IMR-90 (cell line): ENCODE data around the gene DDAH2. TPM values are rescaled to one million over a fixed set of nuclear protein-coding genes. Genes with fewer than 3 reads are reported as not detected.
A peak's percentile ranks its signal among the peaks of the same experiment; 100 is the strongest.

ENCODE experiments used
- ATAC-seq: fragments of 200-7000 bp; cut with Tn5 transposase; 2 replicates; pipeline ENCODE4 v1.9.1; 2020; ENCODE audit warnings: low read depth, mild to moderate bottlenecking, moderate library complexity
- BruUV-seq: library from RNA; stranded (reverse); fragments of 400-500 nt; replicated peaks from 2 replicates; lab custom pipeline; 2021; lab: Mats Ljungman, UMichigan
- CTCF ChIA-PET: fragments of 300-600 bp; formaldehyde crosslinking; extraction: SDS; loops from one replicate; lab custom pipeline; 2021; ENCODE audit warnings: antibody characterized with exemption; lab: Yijun Ruan, JAX
- POLR2A ChIA-PET: fragments of 300-600 bp; sonication (Branson Sonifier 250); formaldehyde crosslinking; loops from one replicate; lab custom pipeline; 2022; ENCODE audit warnings: antibody characterized with exemption; ENCODE audit not compliant: unreplicated experiment; lab: Charles Lee
- DNase-seq: peaks from one replicate; pipeline ENCODE4 v3.0.0; 2013
- H2AFZ ChIP-seq: replicated peaks from 2 replicates; pipeline ENCODE3; 2013; ENCODE audit warnings: low read length, mild to moderate bottlenecking; ENCODE audit not compliant: poor library complexity
- H2AK5ac ChIP-seq: 2 replicates; pipeline ENCODE4 v1.6.1; 2013; ENCODE audit warnings: low read depth, low read length, inconsistent platforms
- H2AK9ac ChIP-seq: replicated peaks from 2 replicates; pipeline ENCODE3; 2013; ENCODE audit warnings: mild to moderate bottlenecking, low read depth, low read length, moderate library complexity; ENCODE audit not compliant: poor library complexity
- H2BK120ac ChIP-seq: 2 replicates; pipeline ENCODE4 v1.6.1; 2013; ENCODE audit warnings: low read depth, low read length, inconsistent platforms
- H2BK15ac ChIP-seq: 3 replicates; pipeline ENCODE4 v1.6.1; 2013; ENCODE audit warnings: low read depth, low read length, inconsistent platforms
- H2BK20ac ChIP-seq: 2 replicates; pipeline ENCODE4 v1.6.1; 2013; ENCODE audit warnings: low read depth, mild to moderate bottlenecking, inconsistent platforms, low read length, moderate library complexity
- H2BK5ac ChIP-seq: 2 replicates; pipeline ENCODE4 v1.6.1; 2013; ENCODE audit warnings: mild to moderate bottlenecking, low read depth, low read length, inconsistent platforms; ENCODE audit not compliant: poor library complexity, severe bottlenecking
- H3K14ac ChIP-seq: replicated peaks from 2 replicates; pipeline ENCODE4 v1.6.1; 2013; ENCODE audit warnings: low read depth, low read length, inconsistent platforms
- H3K18ac ChIP-seq: 2 replicates; pipeline ENCODE4 v1.6.1; 2013; ENCODE audit warnings: low read depth, low read length, control low read depth
- H3K23ac ChIP-seq: 2 replicates; pipeline ENCODE4 v1.6.1; 2013; ENCODE audit warnings: low read depth, low read length, inconsistent platforms
- H3K27ac ChIP-seq: 2 replicates; pipeline ENCODE4 v1.5.1; 2013; ENCODE audit warnings: mild to moderate bottlenecking, control low read depth, low read length; ENCODE audit not compliant: insufficient read depth
- H3K27me3 ChIP-seq: 2 replicates; pipeline ENCODE4 v1.6.1; 2013; ENCODE audit warnings: low read length; ENCODE audit not compliant: control insufficient read depth, insufficient read depth
- H3K36me3 ChIP-seq: 2 replicates; pipeline ENCODE4 v1.6.1; 2013; ENCODE audit warnings: low read length, mixed read lengths; ENCODE audit not compliant: control insufficient read depth, insufficient read depth
- H3K4ac ChIP-seq: 2 replicates; pipeline ENCODE4 v1.6.1; 2013; ENCODE audit warnings: low read depth, low read length, inconsistent platforms
- H3K4me1 ChIP-seq: 2 replicates; pipeline ENCODE4 v1.6.1; 2013; ENCODE audit warnings: low read length, mixed read lengths; ENCODE audit not compliant: control insufficient read depth, insufficient read depth
- H3K4me2 ChIP-seq: 2 replicates; pipeline ENCODE4 v1.6.1; 2013; ENCODE audit warnings: low read depth, mild to moderate bottlenecking, control low read depth, low read length, moderate library complexity
- H3K4me3 ChIP-seq: 2 replicates; pipeline ENCODE4 v1.5.1; 2013; ENCODE audit warnings: low read depth, mild to moderate bottlenecking, control low read depth, low read length, moderate library complexity; ENCODE audit not compliant: insufficient read depth
- H3K56ac ChIP-seq: 2 replicates; pipeline ENCODE4 v1.6.1; 2013; ENCODE audit warnings: low read length, inconsistent platforms; ENCODE audit not compliant: insufficient read depth; ENCODE audit errors: extremely low read depth
- H3K79me1 ChIP-seq, 2 experiments: 2 replicates each; pipeline ENCODE4 v1.6.1; 2013; ENCODE audit warnings: low read length in 2 of 2, inconsistent platforms in 1 of 2, low read depth in 1 of 2
- H3K9ac ChIP-seq: 2 replicates; pipeline ENCODE4 v1.6.1; 2013; ENCODE audit warnings: low read depth, low read length, control low read depth
- H3K9me1 ChIP-seq: 2 replicates; pipeline ENCODE4 v1.6.1; 2013; ENCODE audit warnings: low read length, inconsistent platforms; ENCODE audit not compliant: insufficient read depth
- H3K9me3 ChIP-seq: 2 replicates; pipeline ENCODE4 v1.6.1; 2013; ENCODE audit warnings: low read length; ENCODE audit not compliant: control insufficient read depth, insufficient read depth
- H4K20me1 ChIP-seq: 2 replicates; pipeline ENCODE4 v1.6.1; 2013; ENCODE audit warnings: low read length, inconsistent platforms; ENCODE audit not compliant: insufficient read depth
- H4K5ac ChIP-seq: 2 replicates; pipeline ENCODE4 v1.6.1; 2013; ENCODE audit warnings: mild to moderate bottlenecking, low read depth, low read length, control low read depth
- H4K8ac ChIP-seq, 2 experiments: 2 replicates each; pipeline ENCODE4 v1.6.1; 2013; ENCODE audit warnings: low read depth in 2 of 2, low read length in 2 of 2, control low read depth in 1 of 2, inconsistent platforms in 1 of 2
- H4K91ac ChIP-seq: 2 replicates; pipeline ENCODE4 v1.6.1; 2013; ENCODE audit warnings: low read depth, low read length, inconsistent platforms; ENCODE audit not compliant: insufficient read depth
- BHLHE40 ChIP-seq: fragments of 150-350 bp; IDR thresholded peaks from 2 replicates; pipeline ENCODE4 v1.6.1; 2016; ENCODE audit warnings: mild to moderate bottlenecking, low read depth, low read length
- CEBPB ChIP-seq: IDR thresholded peaks from 2 replicates; pipeline ENCODE4 v1.6.1; 2012; ENCODE audit warnings: low read depth, low read length, improper control_type of control experiment
- CHD1 ChIP-seq: IDR thresholded peaks from 2 replicates; pipeline ENCODE4 v1.6.1; 2012; ENCODE audit warnings: low read depth, low read length, improper control_type of control experiment
- ELK1 ChIP-seq: fragments of 150-350 bp; IDR thresholded peaks from 2 replicates; pipeline ENCODE4 v1.6.1; 2016; ENCODE audit warnings: low read depth, mild to moderate bottlenecking, low read length, moderate library complexity, borderline replicate concordance
- FOS ChIP-seq: fragments of 150-350 bp; IDR thresholded peaks from 2 replicates; pipeline ENCODE4 v1.6.1; 2016; ENCODE audit warnings: low read depth, low read length
- MAFK ChIP-seq: IDR thresholded peaks from 2 replicates; pipeline ENCODE4 v1.6.1; 2012; ENCODE audit warnings: low read depth, low read length, improper control_type of control experiment
- MXI1 ChIP-seq: IDR thresholded peaks from 2 replicates; pipeline ENCODE4 v1.6.1; 2012; ENCODE audit warnings: low read depth, mild to moderate bottlenecking, low read length, moderate library complexity, borderline replicate concordance
- NFE2L2 ChIP-seq: fragments of 150-350 bp; IDR thresholded peaks from 2 replicates; pipeline ENCODE4 v1.6.1; 2016; ENCODE audit warnings: low read depth, mild to moderate bottlenecking, low read length
- POLR2A ChIP-seq: IDR thresholded peaks from 2 replicates; pipeline ENCODE4 v1.6.1; 2012; ENCODE audit warnings: mild to moderate bottlenecking, low read depth, low read length
- RAD21 ChIP-seq: IDR thresholded peaks from 2 replicates; pipeline ENCODE4 v1.6.1; 2012; ENCODE audit warnings: low read length, improper control_type of control experiment
- RCOR1 ChIP-seq: IDR thresholded peaks from 2 replicates; pipeline ENCODE4 v1.6.1; 2012; ENCODE audit warnings: mild to moderate bottlenecking, low read length, improper control_type of control experiment; ENCODE audit not compliant: insufficient replicate concordance
- RFX5 ChIP-seq: IDR thresholded peaks from 2 replicates; pipeline ENCODE4 v1.8.0; 2012; ENCODE audit warnings: low read depth, mild to moderate bottlenecking, low read length, moderate library complexity
- SMC3 ChIP-seq: fragments of 150-350 bp; IDR thresholded peaks from 2 replicates; pipeline ENCODE4 v1.6.1; 2016; ENCODE audit warnings: low read depth, mild to moderate bottlenecking, antibody characterized with exemption, low read length, moderate library complexity
- USF2 ChIP-seq: fragments of 150-350 bp; IDR thresholded peaks from 2 replicates; pipeline ENCODE4 v1.6.1; 2017; ENCODE audit warnings: mild to moderate bottlenecking, antibody characterized with exemption, low read length, low read depth
- WGBS, 2 experiments: methylation state at CpG; one replicate each; pipeline versions ENCODE4 v1.1.5 to v1.1.7; 2013; ENCODE audit warnings: missing lambda C conversion rate in 2 of 2; ENCODE audit not compliant: insufficient read length in 1 of 2; ENCODE audit errors: extremely low coverage in 2 of 2; 5-methylcytosine and 5-hydroxymethylcytosine counted together
- dilution Hi-C: fragments of 300-500 bp; cut with HindIII; formaldehyde crosslinking; loops from one replicate; pipeline ENCODE4 v1.14.3; 2018; ENCODE audit warnings: low sequenced_read_pairs; ENCODE audit not compliant: unreplicated experiment
- in situ Hi-C: fragments of 300-500 bp; cut with MboI; formaldehyde crosslinking; loops from 3 replicates; pipeline ENCODE4 v1.14.3; 2019; ENCODE audit warnings: low sequenced_read_pairs, inconsistent platforms, mixed read lengths
- intact Hi-C: fragments of 100-400 bp; cut with micrococcal nuclease; formaldehyde crosslinking; loops from 2 replicates; pipeline ENCODE4 v1.10.0; 2022
- polyA plus RNA-seq, 3 experiments: library from polyadenylated mRNA; depleted of rRNA; stranded (reverse); fragments of >200 nt; gene quantifications; 2 replicates each; pipeline ENCODE4 v1.2.3, GENCODE V29; 2012; ENCODE audit warnings: low replicate concordance in 1 of 3
- total RNA-seq: library from RNA; depleted of rRNA; stranded (reverse); fragments of >200 nt; gene quantifications from 2 replicates; pipeline ENCODE4 v1.2.3, GENCODE V29; 2012

DDAH2 gene
- total and polyA plus RNA-seq, 2 of the 4 experiments (the other 2 are of a cell fraction), result 40.7 to 57.9 TPM

GRCh38 chr6:31725502-31726350 is 3.4 kb downstream of the DDAH2 start (continued):
- TF ChIP-seq FOS, result no peak

DNA sequence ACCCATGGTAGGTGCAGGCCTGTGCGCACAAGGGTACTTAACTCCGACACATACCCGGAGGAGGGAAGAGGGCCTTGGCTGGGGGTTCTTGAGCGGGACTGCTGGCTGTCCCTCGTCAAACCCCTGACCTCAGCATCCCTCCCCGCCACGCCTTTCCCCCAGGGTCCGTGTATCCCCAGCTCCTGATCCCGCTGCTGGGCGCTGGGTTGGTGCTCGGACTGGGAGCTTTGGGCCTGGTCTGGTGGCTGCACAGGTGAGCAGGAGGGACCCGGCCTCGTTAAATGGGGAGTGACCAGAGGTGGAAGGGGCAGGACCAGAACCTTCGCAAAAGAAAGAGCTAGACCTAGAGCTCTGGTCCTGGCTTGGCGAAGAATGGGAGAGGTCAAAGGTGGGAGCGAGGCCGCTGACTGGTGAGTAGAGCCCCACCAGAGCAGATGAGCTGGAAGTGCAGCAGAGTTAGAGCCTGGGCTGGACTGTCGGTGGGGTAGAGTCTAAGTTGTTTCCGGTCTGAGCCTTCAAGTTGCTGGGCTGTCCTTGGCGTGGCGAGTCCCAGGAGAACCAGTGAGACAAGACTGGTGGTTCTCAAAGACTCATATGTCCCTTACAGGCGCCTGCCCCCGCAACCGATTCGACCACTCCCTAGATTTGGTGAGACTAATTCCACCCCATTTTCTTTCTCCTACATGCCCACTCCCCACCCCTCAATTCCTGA is 5.0 kb downstream of the DDAH2 start:
- no peak overlapping the region for H3K23ac ChIP-seq
- H2BK5ac ChIP-seq, result no peak overlapping the region
- H3K14ac ChIP-seq, result no peak overlapping the region
- no peak for DNase-seq
- H3K9me3 ChIP-seq, result no peaks in the 10 kb centered on the region
- H2AK5ac ChIP-seq, result no peak overlapping the region
- in situ Hi-C loops (no loop called here), intact Hi-C loops (no loop called here), dilution Hi-C loops (no loop called here)
- H4K91ac ChIP-seq, result no peak overlapping the region
- H3K4me2 ChIP-seq, result no peak overlapping the region
- 98% methylated on average over 7 of the region's 25 CpGs; no CpG with 5 or more reads in 1 of the 2 experiments for whole genome bisulfite sequencing, 2 experiments
- no peak overlapping the region for H3K9ac ChIP-seq
- peaks cover 3% of the 10 kb centered on the region for H3K4me1 ChIP-seq
- H3K36me3 ChIP-seq, result peaks cover 20% of the 10 kb centered on the region
- H3K4ac ChIP-seq, result no peak overlapping the region
- no TSS peak for BruUV-seq
- POLR2A ChIA-PET, result interaction anchor here (0.6 kb wide), 1 partner anchor 10 kb away, joined by 3 read pairs; no protein-coding TSS in a partner anchor
- no peak overlapping the region for H2BK20ac ChIP-seq
- no peak overlapping the region for H2BK120ac ChIP-seq
- peaks cover 2% of the 10 kb centered on the region; the same call in 1 of the 2 replicates for H4K20me1 ChIP-seq
- peaks cover 4% of the 10 kb centered on the region; the same call in 1 of the 2 replicates for H3K9me1 ChIP-seq
- H3K4me3 ChIP-seq, result no peak overlapping the region
- H3K79me1 ChIP-seq, result peaks cover 0 to 18% of the 10 kb centered on the region in 2 experiments; a peak in 2 of 4 replicates
- no peak overlapping the region for H4K8ac ChIP-seq
- CTCF ChIA-PET, result no interaction called here
- no peak overlapping the region for H3K27ac ChIP-seq
- H3K18ac ChIP-seq, result no peak overlapping the region
- H2AFZ ChIP-seq, result no peak overlapping the region
- H3K56ac ChIP-seq, result no peak overlapping the region
- H3K27me3 ChIP-seq, result no peaks in the 10 kb centered on the region; the same call in 1 of the 2 replicates
- ATAC-seq, result no peak
- peak overlapping the region; percentile 1 for H2AK9ac ChIP-seq
- no peak overlapping the region for H4K5ac ChIP-seq
- H2BK15ac ChIP-seq, result no peak overlapping the region
- TF ChIP-seq CHD1 (no peak), FOS (no peak), USF2 (no peak), CEBPB (no peak), MXI1 (no peak), ELK1 (no peak), RCOR1 (no peak), SMC3 (no peak), BHLHE40 (no peak), RAD21 (no peak), MAFK (no peak), NFE2L2 (no peak), RFX5 (no peak), POLR2A (no peak)
